HG02981 (cell line): ENCODE data around the gene RBM47.
"Not testable (repeated sequence)": the region's sequence is repeated elsewhere in the genome, so short reads cannot be mapped to it uniquely, and the experiment has no call there.

Experiments used
- ATAC-seq: cut with Tn5 transposase; IDR thresholded peaks from one replicate; pipeline ENCODE4 v1.9.1; 2021; ENCODE audit warnings: mild to moderate bottlenecking, moderate library complexity; ENCODE audit not compliant: unreplicated experiment

RBM47 gene

GRCh38 chr4:40629401-40630334 lies at the start of gene RBM47:
TSS of gene RBM47 (minus strand) at chr4:40629864. CDS start at chr4:40438893, 190,971 bp downstream.
- ATAC-seq = peak; percentile 48

DNA sequence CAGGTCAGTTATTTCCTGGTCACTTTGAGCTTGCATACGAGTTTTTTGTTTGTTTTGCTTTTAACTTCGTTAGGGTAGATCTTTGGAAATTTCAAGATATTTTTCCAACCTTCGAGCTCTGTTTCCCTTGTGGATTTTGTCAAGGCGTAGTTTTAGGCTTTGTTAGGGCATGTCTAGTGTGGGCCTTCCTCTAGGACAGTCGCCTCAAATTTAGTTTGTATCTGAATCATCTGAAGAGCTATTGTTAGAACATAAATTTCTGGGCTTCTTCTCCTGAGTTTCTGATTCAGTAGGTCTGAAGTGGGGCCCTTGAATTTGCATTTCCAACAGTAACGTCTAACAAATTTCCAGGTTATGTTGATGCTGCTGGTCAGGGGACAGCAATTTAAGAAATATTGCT lies 48.8 kb upstream of the RBM47 start:
- no peak for ATAC-seq

DNA sequence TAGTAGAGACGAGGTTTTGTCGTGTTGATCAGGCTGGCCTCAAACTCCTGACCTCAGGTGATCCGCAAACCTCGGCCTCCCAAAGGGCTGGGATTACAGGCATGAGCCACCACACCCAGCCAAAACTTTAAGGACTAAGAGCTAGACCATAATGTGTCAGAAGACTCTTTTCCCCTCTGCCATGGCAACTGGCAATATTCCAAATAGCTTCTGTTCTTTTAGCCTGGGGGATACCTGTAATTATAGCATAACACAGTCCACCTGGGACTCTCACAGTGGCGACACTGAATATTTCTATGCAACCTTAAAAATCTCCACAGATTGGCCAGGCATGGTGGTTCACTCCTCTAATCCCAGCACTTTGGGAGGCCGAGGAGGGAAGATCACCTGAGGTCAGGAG lies 45.5 kb upstream of the RBM47 start:
- ATAC-seq = no peak

- peak; percentile 79 for ATAC-seq
These were observed 43.2 kb upstream of the RBM47 start for GRCh38 chr4:40672528-40673522.

- ATAC-seq = no peak
These were observed 39.8 kb upstream of the RBM47 start for GRCh38 chr4:40669504-40669903.

DNA sequence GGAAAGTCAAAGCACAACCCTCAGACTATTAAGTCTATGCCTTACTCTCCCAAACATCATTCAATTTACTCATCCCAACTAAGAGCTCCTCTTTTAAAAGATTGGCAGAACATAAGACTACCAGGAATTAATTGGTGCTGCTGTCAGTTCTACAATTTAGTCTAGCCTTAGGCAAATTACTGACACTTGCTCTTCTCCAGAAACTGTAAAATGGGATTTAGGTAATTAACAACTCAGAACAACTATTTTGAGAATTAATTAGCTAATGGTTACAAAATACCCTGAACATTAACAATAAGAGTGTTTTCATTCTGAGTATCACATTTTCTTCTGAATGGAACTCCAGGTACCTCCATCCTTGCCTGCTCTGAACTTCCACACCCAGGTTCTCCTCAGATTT lies 36.2 kb upstream of the RBM47 start:
- no peak for ATAC-seq

GRCh38 chr4:40662962-40663604 lies 33.4 kb upstream of the RBM47 start:
- peak; percentile 51 for ATAC-seq

GRCh38 chr4:40661803-40662202 lies 32.1 kb upstream of the RBM47 start:
- no peak for ATAC-seq

DNA sequence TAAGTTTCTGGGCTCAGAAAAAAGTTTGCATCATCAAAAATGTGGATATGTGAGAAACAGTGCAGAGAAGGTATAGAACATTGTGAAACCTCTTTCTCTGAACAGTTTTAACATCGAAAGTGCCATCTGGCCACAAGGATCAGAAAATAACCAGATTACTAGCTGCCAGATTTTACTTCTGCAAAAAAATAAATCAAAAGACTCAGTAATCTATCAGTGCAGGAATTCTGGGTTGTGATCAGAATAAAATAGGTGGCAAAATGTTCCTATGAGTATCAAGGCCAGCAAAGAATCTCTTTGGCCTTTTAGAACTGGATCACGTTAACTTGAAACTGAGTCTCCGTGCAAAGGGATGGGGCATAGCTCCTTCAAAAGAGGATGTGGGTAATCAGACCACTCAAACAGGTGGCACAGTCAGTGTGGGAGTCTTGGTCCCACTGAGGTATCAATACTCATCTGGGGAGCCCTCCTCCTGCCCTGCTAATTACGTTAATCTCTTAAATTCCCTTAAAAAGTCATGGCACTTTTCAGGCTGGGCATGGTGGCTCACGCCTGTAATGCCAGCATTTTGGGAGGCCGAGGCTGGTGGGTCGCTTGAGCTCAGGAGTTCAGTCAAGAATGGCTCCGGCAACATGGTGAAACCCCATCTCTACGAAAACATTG lies 26.7 kb upstream of the RBM47 start:
- ATAC-seq = peak; percentile 93

DNA sequence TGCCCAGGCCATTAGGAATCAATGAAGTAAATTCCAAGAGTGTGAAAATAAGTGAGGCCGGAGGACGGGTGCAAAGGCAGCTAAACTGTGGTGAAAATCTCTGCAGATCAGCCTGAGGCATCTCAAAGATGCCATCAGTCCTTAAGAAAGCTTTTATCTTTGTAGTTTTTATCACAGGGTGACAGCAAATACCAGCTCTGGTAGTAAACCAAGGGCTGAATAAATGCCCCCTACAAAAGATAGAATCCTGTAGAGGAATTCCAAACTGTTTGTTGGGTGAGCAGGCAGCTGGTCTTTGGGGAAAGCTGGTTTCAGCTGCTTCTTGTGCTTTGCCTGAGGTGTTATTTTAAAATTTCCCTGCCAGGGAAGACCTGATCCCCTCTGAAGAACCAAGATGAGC lies 21.6 kb upstream of the RBM47 start:
- no peak for ATAC-seq

GRCh38 chr4:40649321-40649720 lies 19.7 kb upstream of the RBM47 start:
- ATAC-seq = no peak

DNA sequence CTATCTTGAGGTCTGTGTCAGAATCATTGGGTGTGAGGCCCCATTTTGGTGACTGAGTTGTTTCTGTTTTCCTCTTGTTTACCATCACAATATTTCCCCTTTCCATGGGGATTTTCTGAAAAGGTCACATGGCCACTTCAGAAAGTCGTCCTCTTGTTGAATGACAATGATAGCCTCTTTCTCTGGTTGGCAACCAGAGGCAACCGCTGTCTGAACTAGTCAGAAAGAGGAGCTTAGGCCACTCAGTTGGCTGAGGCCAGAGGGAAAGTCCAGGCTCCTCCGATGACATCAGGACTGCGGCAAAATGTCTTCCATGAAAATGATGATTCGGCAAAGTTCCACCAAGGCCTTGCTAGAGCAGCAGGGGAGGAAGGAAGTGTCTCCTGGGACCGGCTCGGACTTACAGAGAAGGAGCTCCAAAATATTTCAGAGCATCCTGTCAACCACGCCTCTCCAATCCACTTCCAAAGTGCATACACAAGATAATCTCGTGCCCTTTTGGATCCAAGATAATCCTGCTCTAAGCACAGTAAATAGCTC lies 19.1 kb upstream of the RBM47 start:
- ATAC-seq = no peak

- no peak for ATAC-seq
These were observed 18.5 kb upstream of the RBM47 start for GRCh38 chr4:40648131-40648530.

DNA sequence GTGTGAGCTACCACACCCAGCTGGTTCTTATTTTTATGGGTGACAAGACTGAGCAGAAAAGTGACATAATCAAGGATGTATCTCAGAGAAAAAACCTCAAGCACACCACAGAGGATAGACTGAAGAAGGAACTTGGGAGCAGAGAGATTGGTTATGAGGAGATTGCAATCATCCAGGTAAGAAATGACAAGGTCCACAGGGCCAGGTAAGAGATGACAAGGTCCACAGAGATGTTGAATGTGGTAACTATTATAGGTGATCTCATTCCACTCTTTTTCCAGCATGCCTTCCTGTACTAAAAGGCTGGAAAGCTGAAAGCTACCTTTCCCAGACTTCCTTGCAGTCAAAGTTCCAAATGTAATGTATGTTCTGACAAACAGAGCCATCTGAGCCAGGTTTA lies 15.9 kb upstream of the RBM47 start:
- ATAC-seq = no peak

DNA sequence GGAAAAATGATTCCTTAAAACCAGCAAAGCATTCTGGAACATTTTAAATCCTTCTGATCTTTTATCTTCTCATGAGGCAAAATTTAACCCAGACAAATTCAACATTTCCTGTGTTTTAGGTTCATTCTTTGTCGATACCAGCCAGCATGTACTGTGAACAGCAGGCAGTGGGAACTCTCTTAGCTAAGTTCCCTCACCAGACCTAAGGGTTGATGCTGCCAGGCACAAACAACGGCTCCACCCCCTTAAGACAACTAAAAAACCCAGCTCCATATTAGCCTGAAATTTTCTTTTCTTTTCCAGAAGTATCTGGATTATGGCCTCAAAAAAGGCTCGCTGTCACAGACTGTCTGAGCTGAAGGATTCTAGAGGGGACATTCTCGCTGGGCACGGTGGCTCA lies 2.4 kb upstream of the RBM47 start:
- ATAC-seq = no peak

DNA sequence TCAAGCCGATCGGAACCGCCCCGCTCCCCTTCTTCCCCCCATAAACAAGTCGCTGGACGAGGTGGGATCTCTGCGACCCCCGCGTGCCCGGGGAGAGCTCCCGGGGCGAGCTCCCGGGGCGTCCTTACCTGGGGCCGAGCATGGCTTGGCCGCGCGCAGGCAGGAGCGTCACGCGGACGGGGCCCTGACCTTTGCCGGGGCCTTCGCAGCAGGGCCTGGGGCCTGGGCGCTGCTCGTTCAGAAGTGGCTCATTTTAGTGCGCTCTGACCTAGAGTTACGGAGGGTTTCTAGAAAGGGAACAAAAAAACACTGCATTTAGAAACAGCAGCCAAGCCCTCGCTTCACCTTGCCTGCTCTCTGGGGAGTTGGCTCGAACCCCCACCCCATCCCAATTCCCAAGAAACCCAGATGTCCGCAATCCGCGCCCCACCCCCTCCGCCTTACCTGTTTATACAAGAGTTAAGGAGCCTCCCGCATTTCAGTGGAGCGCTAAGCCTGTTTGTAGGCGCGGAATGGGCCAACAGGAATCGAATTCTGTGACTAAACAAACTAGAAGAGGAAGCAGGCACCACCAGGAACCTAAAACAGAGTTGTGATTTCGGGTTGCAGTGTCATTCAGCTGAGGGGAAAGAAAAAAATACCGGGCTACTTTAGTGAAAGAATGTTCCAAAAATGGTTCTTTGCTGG lies 814 bp upstream of the RBM47 start:
- ATAC-seq = peak; percentile 52

DNA sequence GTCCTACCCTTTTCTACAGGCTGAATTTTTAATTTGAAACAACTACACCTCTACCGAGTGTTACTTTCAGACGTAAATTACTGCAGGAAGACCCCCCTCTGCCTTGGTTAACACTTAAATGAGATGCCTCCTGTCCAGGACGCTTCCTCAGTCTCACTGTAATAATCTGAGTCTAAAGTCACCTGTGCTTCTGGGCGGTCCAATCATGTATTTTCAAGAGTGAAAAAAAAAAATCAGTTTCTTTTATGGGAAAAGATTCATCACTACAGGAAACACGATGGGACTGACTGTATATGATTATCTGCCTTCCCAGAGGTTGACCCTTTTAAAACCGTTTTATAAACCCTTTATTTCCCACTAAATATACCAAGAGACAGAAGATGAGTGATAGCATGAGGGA lies 776 bp downstream of the RBM47 start:
- no peak for ATAC-seq

GRCh38 chr4:40628407-40628806 lies 1.3 kb downstream of the RBM47 start:
- ATAC-seq = not testable (repeated sequence)

DNA sequence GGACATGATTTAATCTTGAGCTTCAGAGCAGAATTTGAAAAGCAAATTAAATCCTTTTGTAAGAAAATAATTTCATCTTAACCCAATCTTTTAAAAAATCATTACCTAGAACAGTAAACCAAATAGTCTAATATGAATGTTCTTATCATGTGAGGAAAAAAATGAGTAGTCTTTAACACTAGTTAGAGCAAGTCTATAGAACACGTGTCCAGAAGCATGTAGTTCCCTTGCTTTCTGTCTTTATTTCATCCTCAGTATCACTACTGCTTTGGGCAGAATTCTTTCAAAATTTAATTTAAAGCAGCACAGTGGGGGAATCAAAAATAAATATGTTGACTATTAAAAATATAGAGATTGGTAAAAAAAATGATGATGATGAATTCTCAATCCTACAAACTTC lies 2.1 kb downstream of the RBM47 start:
- ATAC-seq = no peak
